ENCODE data around the gene SMURF1.
"Not testable (repeated sequence)": the region's sequence is repeated elsewhere in the genome, so short reads cannot be mapped to it uniquely, and the experiment has no call there.

The SMURF1 gene

GRCh38 chr7:99061001-99061776 lies 82.7 kb downstream of the SMURF1 start:
- DNase-seq (ENCODE audit: insufficient read length, low spot score) (no peak), FAIRE-seq (no peak)
- no peak for TF ChIP-seq CTCF (IDR thresholded peaks at IDR 0.05; ENCODE audit: insufficient read depth, missing control alignments)

- FAIRE-seq (no peak), DNase-seq (ENCODE audit: insufficient read length, low spot score) (no peak)
- no peak for TF ChIP-seq CTCF (IDR thresholded peaks at IDR 0.05; ENCODE audit: insufficient read depth, missing control alignments)
These were observed 89.1 kb downstream of the SMURF1 start for GRCh38 chr7:99054781-99055180.

- DNase-seq (ENCODE audit: insufficient read length, low spot score) (no peak), FAIRE-seq (no peak)
- no peak for TF ChIP-seq CTCF (IDR thresholded peaks at IDR 0.05; ENCODE audit: insufficient read depth, missing control alignments)
These were observed 92.9 kb downstream of the SMURF1 start for GRCh38 chr7:99050971-99051370.

GRCh38 chr7:99047526-99048077 lies 96.3 kb downstream of the SMURF1 start:
- no peak for DNase-seq (ENCODE audit: insufficient read length, low spot score)
- no peak for FAIRE-seq
- TF ChIP-seq CTCF (IDR thresholded peaks at IDR 0.05; ENCODE audit: insufficient read depth, missing control alignments): no peak

- no peak for TF ChIP-seq CTCF (IDR thresholded peaks at IDR 0.05; ENCODE audit: insufficient read depth, missing control alignments)
- no peak for FAIRE-seq
- no peak for DNase-seq (ENCODE audit: insufficient read length, low spot score)
These were observed 97.2 kb downstream of the SMURF1 start for GRCh38 chr7:99046722-99047121.

- FAIRE-seq; DNase-seq (ENCODE audit: insufficient read length, low spot score): not testable (repeated sequence)
These were observed 97.6 kb downstream of the SMURF1 start for GRCh38 chr7:99046262-99046661.

- not testable (repeated sequence) for DNase-seq (ENCODE audit: insufficient read length, low spot score); FAIRE-seq
These were observed 99.0 kb downstream of the SMURF1 start for GRCh38 chr7:99044858-99045257.

GRCh38 chr7:99042957-99043356 lies 101.0 kb downstream of the SMURF1 start:
- no peak for FAIRE-seq
- TF ChIP-seq CTCF (IDR thresholded peaks at IDR 0.05; ENCODE audit: insufficient read depth, missing control alignments): no peak
- no peak for DNase-seq (ENCODE audit: insufficient read length, low spot score)
